Panc1 (cell line): ENCODE data around the gene ALPK3. TPM values are rescaled to one million over a fixed set of nuclear protein-coding genes. Genes with fewer than 3 reads are reported as not detected.

ENCODE experiments used
- ATAC-seq: fragments of 200-7000 bp; cut with Tn5 transposase; 2 replicates; pipeline ENCODE4 v1.9.1; 2020; ENCODE audit warnings: mild to moderate bottlenecking, moderate library complexity
- BruUV-seq: library from RNA; stranded (reverse); fragments of 400-500 nt; replicated peaks from 2 replicates; lab custom pipeline; 2021; lab: Mats Ljungman, UMichigan
- CTCF ChIA-PET: fragments of 300-600 bp; sonication (Branson Sonifier 250); formaldehyde crosslinking; loops from one replicate; lab custom pipeline; 2022; ENCODE audit warnings: antibody characterized with exemption; lab: Charles Lee
- POLR2A ChIA-PET: fragments of 300-600 bp; sonication (Branson Sonifier 250); formaldehyde crosslinking; loops from one replicate; lab custom pipeline; 2022; ENCODE audit warnings: antibody characterized with exemption; lab: Charles Lee
- DNase-seq: peaks from one replicate; pipeline ENCODE4 v3.0.0-alpha.2; 2010; ENCODE audit warnings: low read depth, low spot score
- H3K27ac ChIP-seq: 2 replicates; pipeline ENCODE4 v1.5.1; 2011; ENCODE audit warnings: mild to moderate bottlenecking, low read length, inconsistent platforms
- H3K27me3 ChIP-seq: fragments of 200-500 bp; sonication (Bioruptor generic); 2 replicates; pipeline ENCODE4 v1.6.0; 2014; ENCODE audit warnings: low read length, inconsistent platforms; ENCODE audit not compliant: control insufficient read depth, insufficient read depth
- H3K36me3 ChIP-seq: fragments of 200-500 bp; sonication (Bioruptor generic); 2 replicates; pipeline ENCODE4 v1.5.1; 2014; ENCODE audit warnings: inconsistent platforms, mild to moderate bottlenecking, low read length, moderate library complexity; ENCODE audit not compliant: control insufficient read depth, insufficient read depth
- H3K4me1 ChIP-seq: 2 replicates; pipeline ENCODE4 v1.5.1; 2011; ENCODE audit warnings: inconsistent platforms, mild to moderate bottlenecking, low read length, moderate library complexity; ENCODE audit not compliant: control insufficient read depth, insufficient read depth
- H3K4me3 ChIP-seq, 2 experiments: 2 replicates each; pipeline ENCODE4 v1.5.1; 2011 to 2012; ENCODE audit warnings: low read depth in 2 of 2, low read length in 2 of 2, mild to moderate bottlenecking in 2 of 2, inconsistent platforms in 1 of 2, moderate library complexity in 1 of 2
- H3K9me3 ChIP-seq: fragments of 200-500 bp; sonication (Bioruptor generic); 2 replicates; pipeline ENCODE4 v1.5.1; 2014; ENCODE audit warnings: low read depth, mild to moderate bottlenecking, inconsistent platforms, low read length, moderate library complexity; ENCODE audit not compliant: control insufficient read depth, insufficient read depth
- POLR2AphosphoS5 ChIP-seq: IDR thresholded peaks from 2 replicates; pipeline ENCODE4 v1.6.1; 2012; ENCODE audit warnings: mild to moderate bottlenecking, low read depth, low read length, moderate library complexity
- SIN3A ChIP-seq: IDR thresholded peaks from 2 replicates; pipeline ENCODE4 v1.6.1; 2012; ENCODE audit warnings: low read depth, mild to moderate bottlenecking, low read length, moderate library complexity, borderline replicate concordance; ENCODE audit not compliant: insufficient read depth
- TCF7L2 ChIP-seq: IDR thresholded peaks from 2 replicates; pipeline ENCODE4 v1.6.1; 2011; ENCODE audit warnings: mild to moderate bottlenecking, low read depth, low read length, inconsistent platforms
- in situ Hi-C: cut with HindIII; loops from 2 replicates; pipeline ENCODE4 v1.10.0; 2016; ENCODE audit warnings: low sequenced_read_pairs, low pct_unique_long_range_greater_than_20kb
- intact Hi-C: fragments of 100-400 bp; cut with micrococcal nuclease; formaldehyde crosslinking; loops from one replicate; pipeline ENCODE4 v1.10.0; 2022; ENCODE audit not compliant: unreplicated experiment
- total RNA-seq: library from RNA; stranded (reverse); gene quantifications from one replicate; pipeline ENCODE4 v1.2.1, GENCODE V29; 2021; ENCODE audit not compliant: unreplicated experiment
- TF ChIP-seq, protein P1 (sequence below): fragments of 450-650 bp; IDR thresholded peaks from 2 replicates; pipeline ENCODE4 v1.5.1; 2017; ENCODE audit warnings: mild to moderate bottlenecking
- TF ChIP-seq, protein P2 (sequence below), 2 experiments: IDR thresholded peaks; 2 replicates each; pipeline ENCODE4 v1.6.1; 2011 to 2012; ENCODE audit warnings: low read depth in 2 of 2, control low read depth in 1 of 2, low read length in 1 of 2, mild to moderate bottlenecking in 1 of 2, moderate library complexity in 1 of 2; ENCODE audit not compliant: insufficient read depth in 1 of 2

Gene ALPK3
- total RNA-seq, 1 experiment from 2014 or later, result 1.0 TPM

GRCh38 chr15:84914351-84914750 is 97.2 kb downstream of the ALPK3 start:
- in situ Hi-C loops (no loop called here), intact Hi-C loops (no loop called here)
- POLR2A ChIA-PET, result no interaction called here
- CTCF ChIA-PET, result no interaction called here
- Histone ChIP-seq H3K27ac (no peak overlapping the region), H3K9me3 (no peaks in the 10 kb centered on the region), H3K27me3 (no peaks in the 10 kb centered on the region), H3K4me3 (no peak overlapping the region), H3K36me3 (no peaks in the 10 kb centered on the region), H3K4me1 (peaks cover 25% of the 10 kb centered on the region)
- TF ChIP-seq, protein P1, sequence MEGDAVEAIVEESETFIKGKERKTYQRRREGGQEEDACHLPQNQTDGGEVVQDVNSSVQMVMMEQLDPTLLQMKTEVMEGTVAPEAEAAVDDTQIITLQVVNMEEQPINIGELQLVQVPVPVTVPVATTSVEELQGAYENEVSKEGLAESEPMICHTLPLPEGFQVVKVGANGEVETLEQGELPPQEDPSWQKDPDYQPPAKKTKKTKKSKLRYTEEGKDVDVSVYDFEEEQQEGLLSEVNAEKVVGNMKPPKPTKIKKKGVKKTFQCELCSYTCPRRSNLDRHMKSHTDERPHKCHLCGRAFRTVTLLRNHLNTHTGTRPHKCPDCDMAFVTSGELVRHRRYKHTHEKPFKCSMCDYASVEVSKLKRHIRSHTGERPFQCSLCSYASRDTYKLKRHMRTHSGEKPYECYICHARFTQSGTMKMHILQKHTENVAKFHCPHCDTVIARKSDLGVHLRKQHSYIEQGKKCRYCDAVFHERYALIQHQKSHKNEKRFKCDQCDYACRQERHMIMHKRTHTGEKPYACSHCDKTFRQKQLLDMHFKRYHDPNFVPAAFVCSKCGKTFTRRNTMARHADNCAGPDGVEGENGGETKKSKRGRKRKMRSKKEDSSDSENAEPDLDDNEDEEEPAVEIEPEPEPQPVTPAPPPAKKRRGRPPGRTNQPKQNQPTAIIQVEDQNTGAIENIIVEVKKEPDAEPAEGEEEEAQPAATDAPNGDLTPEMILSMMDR, result no peak
- TF ChIP-seq SIN3A (no peak), POLR2AphosphoS5 (no peak), TCF7L2 (no peak)
- TF ChIP-seq, protein P2, sequence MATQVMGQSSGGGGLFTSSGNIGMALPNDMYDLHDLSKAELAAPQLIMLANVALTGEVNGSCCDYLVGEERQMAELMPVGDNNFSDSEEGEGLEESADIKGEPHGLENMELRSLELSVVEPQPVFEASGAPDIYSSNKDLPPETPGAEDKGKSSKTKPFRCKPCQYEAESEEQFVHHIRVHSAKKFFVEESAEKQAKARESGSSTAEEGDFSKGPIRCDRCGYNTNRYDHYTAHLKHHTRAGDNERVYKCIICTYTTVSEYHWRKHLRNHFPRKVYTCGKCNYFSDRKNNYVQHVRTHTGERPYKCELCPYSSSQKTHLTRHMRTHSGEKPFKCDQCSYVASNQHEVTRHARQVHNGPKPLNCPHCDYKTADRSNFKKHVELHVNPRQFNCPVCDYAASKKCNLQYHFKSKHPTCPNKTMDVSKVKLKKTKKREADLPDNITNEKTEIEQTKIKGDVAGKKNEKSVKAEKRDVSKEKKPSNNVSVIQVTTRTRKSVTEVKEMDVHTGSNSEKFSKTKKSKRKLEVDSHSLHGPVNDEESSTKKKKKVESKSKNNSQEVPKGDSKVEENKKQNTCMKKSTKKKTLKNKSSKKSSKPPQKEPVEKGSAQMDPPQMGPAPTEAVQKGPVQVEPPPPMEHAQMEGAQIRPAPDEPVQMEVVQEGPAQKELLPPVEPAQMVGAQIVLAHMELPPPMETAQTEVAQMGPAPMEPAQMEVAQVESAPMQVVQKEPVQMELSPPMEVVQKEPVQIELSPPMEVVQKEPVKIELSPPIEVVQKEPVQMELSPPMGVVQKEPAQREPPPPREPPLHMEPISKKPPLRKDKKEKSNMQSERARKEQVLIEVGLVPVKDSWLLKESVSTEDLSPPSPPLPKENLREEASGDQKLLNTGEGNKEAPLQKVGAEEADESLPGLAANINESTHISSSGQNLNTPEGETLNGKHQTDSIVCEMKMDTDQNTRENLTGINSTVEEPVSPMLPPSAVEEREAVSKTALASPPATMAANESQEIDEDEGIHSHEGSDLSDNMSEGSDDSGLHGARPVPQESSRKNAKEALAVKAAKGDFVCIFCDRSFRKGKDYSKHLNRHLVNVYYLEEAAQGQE (IDR thresholded peaks at IDR 0.05; ENCODE audit: insufficient read depth in 1 of 2, low read depth in 2 of 2, low read length in 1 of 2), result no peak
- no TSS peak for BruUV-seq
- ATAC-seq (no peak), DNase-seq (no peak)

GRCh38 chr15:84914909-84915605 is 97.9 kb downstream of the ALPK3 start:
- peak; percentile 71 for ATAC-seq
- no peak overlapping the region for H3K4me3 ChIP-seq
- peaks cover 22% of the 10 kb centered on the region for H3K4me1 ChIP-seq
- in situ Hi-C loops, result no loop called here
- H3K9me3 ChIP-seq, result no peaks in the 10 kb centered on the region
- H3K27ac ChIP-seq, result 0 out of 2 replicates have a peak overlapping the region, but pooled peaks have one; percentile 13
- no peaks in the 10 kb centered on the region for H3K27me3 ChIP-seq
- H3K36me3 ChIP-seq, result no peaks in the 10 kb centered on the region
- intact Hi-C loops, result no loop called here
- no TSS peak for BruUV-seq
- POLR2A ChIA-PET, result no interaction called here
- no peak for DNase-seq
- CTCF ChIA-PET, result no interaction called here
- TF ChIP-seq POLR2AphosphoS5, result no peak
- TF ChIP-seq SIN3A, result no peak
- TF ChIP-seq, protein P2 (IDR thresholded peaks at IDR 0.05; ENCODE audit: insufficient read depth in 1 of 2, low read depth in 2 of 2, low read length in 1 of 2), result no peak
- TF ChIP-seq, protein P1, result no peak
- no peak for TF ChIP-seq TCF7L2
